GM18861 (cell line): Measurements from ENCODE around the gene PHACTR3.

Experiments
- ATAC-seq: cut with Tn5 transposase; IDR thresholded peaks from one replicate; pipeline ENCODE4 v1.9.1; 2021; ENCODE audit not compliant: unreplicated experiment

The PHACTR3 gene

GRCh38 chr20:59668926-59669850 lies 64.8 kb downstream of the PHACTR3 start:
- ATAC-seq: no peak

DNA sequence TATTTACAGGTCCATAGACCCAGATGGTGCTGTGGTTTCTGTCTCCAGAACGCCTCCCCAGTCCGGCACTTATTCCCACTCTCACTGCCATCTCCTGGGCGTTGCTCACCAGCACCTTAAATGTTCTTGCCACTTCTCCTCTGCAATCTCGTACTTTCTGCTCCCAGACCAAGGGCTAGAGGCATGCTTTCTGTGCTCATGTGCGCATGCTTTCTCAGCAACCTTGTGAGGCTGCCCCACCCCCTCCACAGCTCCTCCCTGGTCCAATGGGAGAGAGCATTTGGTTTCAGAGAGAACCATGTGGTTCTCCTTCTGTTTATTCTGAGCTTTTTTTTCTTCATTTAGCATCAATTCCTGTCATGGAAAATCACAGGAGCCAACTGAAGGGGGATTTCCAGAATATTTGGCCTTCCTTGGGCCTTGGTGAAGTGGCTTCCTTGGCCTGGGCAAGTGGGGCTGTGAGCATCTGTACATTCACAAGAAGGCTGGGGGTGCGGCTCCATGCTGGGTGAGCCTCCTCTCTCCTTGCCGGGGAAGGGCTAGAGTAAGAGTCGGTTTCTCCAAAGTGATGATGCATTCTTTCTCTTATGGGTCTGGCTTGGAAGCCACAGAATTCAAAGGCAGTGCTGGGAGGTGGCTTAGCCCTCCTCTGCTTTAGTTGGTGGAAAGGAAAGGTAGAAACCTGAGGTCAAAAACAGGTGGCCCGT lies 66.6 kb downstream of the PHACTR3 start:
- ATAC-seq: no peak

DNA sequence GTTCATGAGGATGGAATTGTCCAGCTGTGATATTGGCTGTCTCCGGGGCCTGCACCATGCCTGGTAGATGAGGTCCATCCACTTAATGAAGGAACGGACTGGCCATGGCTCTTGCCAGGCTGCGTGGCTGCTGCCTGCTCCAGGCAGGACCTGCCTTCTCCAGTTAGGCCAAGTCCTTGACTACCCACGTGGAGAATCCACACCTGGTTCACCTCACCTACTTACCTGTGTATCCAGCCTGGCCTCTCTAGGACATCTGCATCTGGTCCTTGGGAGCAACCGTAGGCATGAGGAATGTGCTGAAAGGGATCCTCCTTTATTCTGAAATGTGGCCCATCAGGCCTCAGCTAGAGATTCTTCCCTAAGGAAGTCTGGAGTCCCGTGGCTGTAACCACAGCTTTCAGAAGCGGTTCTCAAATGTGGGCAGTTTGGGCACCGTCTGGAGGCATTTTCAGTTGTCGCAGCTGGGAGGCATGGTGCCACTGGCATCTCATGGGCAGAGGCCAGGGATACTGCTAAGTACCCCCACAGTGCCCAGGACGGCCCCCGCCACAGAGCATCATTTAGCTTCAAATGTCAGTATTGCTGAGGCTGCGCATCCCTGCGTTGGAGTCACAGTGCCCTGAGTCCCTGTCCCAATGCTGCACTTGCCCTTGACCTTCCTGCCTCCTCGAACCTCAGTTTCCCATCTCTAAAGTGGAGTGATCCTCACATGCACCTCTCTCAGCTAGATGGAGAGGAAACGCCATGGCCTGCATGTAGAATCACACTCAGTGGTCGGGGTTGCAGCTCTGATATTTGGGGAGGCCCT lies 67.5 kb downstream of the PHACTR3 start:
- ATAC-seq: no peak

- no peak for ATAC-seq
Observed at GRCh38 chr20:59672576-59672975, 68.2 kb downstream of the PHACTR3 start.

DNA sequence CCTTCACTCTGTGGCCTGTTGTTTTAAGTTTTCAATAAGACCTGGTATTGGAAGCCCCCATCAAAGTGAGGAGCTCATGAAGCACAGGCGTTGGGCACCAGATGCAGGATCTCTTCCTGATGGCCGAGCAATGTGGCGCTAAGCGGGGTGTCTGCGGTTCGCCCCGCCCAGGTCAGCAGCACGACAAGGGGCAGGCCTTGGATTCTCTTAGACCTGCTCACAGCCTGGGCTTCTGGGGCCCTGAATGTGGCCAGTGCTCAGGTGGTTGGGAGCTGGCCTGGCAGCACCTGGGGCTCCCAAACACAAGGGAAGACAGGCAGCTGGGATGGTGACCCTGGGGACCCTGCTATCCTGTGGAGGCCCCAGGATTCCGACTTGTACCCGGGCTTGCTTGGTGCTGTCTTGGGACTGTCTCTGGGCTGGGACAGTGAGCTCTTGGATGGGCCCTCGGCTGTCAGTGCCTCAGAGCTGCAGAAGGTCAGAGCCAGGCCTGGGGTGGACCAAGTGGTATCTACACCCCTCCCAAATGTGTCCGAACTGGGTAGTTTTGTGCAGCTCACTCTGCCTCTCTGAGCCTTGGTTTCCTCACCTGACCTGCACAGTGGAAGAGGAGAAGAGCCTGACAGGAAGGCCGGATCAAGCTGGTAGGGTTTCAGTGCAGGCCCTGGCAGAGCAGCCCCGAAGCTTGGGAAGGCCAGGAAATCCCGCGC lies 69.1 kb downstream of the PHACTR3 start:
- ATAC-seq: no peak

GRCh38 chr20:59673998-59674445 lies 69.7 kb downstream of the PHACTR3 start:
- ATAC-seq: no peak

DNA sequence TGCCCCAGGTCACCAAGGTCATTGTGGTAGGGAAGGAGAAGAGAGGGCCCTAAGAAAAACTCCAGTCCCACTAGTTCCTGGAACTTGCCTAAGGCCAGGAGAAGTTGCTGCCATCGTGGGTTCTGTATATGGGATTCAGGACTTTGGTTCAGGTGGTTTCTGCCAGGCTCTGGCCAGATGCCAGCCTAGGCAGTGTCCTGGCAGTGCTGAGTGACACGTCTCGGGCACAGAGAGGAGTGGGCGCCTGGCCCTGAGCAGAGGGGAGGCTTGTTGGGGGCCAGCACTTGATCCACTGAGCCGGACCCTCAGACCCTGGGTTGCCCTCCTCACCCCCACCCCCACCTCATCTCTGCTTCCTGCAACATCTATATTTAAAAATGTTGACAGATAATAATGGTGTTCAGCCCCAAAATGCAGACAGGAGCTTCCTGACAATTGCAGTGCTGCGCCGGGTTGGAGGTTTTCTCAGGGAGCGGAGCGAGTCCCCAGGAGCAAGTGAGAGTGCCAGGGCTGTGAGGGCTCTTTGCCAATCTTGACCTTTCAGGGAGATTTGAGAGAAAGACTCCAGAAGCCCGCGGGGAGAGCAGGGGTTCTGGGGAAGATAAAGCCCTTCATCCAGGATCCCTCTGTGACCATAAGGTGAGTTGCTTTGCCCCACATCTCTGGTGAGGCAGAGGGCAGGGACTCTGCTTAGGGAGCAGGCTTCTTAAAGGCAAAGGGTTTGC lies 71.9 kb downstream of the PHACTR3 start:
- no peak for ATAC-seq

GRCh38 chr20:59676851-59677182 lies 72.5 kb downstream of the PHACTR3 start:
- no peak for ATAC-seq

GRCh38 chr20:59677586-59677985 lies 73.2 kb downstream of the PHACTR3 start:
- no peak for ATAC-seq

DNA sequence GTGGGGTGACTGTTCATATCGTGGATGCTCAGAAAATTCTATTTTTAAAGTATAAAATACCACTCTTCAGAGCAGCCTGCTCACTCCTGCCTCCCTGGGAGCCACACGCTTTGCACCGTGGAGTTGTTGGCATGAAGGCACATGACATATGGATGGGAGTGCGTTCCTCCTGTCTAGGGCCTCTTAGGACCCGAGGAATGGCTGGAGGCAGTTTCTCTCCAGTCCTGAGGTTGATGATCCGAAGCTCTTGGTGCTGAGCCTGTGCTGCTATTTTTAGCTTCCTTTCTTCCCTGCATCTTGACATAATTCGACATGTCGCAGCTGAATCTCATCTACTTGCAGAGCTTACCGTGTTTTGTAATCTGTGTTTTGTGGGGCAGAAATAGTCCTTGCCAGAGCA lies 73.9 kb downstream of the PHACTR3 start:
- no peak for ATAC-seq

DNA sequence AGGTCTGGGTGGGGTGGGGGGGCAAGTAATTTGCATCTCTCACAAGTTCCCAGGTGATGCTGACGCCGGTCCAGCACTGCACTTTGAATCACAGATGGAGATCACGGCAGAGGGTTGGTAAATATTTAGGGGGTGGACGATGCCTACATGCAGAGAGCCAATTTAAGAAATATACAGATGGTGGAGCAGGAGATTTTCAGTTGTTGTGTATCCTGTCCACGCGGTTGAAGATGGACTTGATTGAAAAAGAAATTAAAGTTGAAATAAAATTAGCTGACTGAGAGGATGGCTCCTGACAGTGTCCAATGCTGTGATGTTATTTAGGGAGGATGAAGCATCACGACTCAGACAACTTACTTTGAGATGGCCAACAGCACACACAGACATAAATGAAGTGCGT lies 74.6 kb downstream of the PHACTR3 start:
- ATAC-seq: no peak

GRCh38 chr20:59680148-59680650 lies 75.9 kb downstream of the PHACTR3 start:
- ATAC-seq: no peak

- no peak for ATAC-seq
Observed at GRCh38 chr20:59680852-59681251, 76.5 kb downstream of the PHACTR3 start.

DNA sequence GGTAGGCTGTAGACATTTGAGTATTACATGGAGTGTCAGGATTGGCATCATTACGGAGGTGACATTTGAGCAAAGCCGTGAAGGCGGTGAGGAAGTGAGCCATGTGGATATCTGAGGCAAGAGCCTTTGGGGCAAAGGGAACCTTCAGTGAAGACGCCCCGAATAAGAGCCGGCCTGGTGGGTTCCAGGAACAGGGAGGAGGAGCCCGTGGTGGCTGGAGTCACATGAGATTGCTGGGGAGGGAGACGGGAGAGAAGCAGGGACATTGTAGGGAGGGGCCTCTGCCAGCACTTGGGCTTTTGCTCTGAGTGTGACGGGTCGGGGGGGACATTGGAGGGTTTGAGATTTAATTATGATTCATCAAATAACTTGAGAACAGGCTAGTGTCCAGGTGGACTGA lies 78.3 kb downstream of the PHACTR3 start:
- no peak for ATAC-seq

GRCh38 chr20:59683181-59683580 lies 78.8 kb downstream of the PHACTR3 start:
- ATAC-seq: no peak

DNA sequence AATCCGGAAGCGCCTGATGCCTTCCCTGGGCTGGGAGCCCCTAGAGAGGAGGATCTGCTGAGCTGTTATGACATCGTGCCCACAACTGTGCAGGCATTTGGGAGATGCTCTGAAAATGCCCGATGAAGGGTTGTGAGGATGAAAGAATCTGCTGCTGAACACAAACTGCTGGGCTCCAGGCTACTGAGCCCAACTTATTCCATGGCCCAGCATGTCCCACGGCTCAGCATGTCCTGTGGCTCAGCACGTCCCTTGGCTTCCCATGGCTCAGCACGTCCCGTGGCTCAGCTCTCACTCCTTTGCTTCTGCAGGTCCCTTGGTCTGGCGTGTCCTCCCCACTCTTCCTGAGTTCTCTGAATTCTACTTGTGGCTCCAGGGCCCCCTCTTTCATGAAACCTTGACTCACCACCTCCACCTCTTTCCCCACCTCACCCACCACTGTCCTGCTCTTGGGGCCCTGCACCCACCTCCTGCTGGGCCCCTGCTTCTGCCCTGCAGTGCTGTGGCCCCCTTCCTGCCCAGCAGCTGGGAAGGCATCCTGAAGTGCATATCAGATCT lies 80.4 kb downstream of the PHACTR3 start:
- no peak for ATAC-seq

- no peak for ATAC-seq
Observed at GRCh38 chr20:59686404-59687346, 82.3 kb downstream of the PHACTR3 start.

DNA sequence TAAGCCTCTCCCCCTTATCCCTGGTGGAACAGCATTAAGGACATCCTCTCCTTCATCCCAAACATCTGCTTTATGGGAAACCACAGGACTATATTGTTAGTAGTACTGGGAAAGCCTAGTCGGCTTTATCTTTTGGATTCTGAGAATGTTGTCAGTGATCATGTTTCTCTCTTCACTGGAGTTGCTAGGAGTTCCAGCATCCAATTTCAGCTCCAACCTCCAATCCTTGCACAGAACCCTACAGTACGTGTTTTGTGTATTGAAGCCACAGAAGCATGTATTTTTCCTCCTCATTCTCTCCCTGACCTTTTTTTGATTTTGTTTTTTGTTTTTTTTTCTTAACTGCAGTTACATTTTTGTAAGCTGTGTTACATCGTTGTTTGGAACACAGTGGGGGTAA lies 84.0 kb downstream of the PHACTR3 start:
- no peak for ATAC-seq

DNA sequence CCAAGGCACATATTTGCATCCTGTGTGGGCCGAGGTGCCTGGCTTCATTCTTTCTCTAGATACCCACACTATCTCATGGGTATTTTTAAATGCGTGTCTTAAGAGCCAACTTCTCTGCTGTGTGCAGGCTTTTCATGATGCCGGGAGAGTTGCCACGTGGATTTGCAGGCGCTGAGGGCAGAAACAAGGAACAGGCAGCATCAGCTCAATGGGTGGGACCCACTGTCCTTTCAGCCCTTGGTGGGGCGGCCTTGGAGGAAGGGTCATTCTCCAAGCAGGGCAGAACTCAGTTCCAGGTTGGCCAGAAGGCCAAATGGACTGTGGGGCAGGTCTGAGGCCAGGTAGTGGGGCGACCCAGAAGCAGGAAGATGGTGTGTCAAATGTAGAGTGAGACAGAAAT lies 84.7 kb downstream of the PHACTR3 start:
- ATAC-seq: no peak
